ENCODE measurements around the gene CHD8.

CHD8 gene

GRCh38 chr14:21455912-21456667 lies at the start of gene CHD8:
Gene CHD8, minus strand, starts transcription at chr14:21456123. Its CDS starts 24,480 bp downstream, at chr14:21431643.
- DNase-seq (ENCODE audit: low read depth), result peak; percentile 100
- peak within 1 kb of the TSS; percentile 94 for H3K4me3 ChIP-seq (replicated peaks; ENCODE audit: low read depth, low read length)
- TF ChIP-seq CTCF (IDR thresholded peaks at IDR 0.05; ENCODE audit: low read length, missing control alignments), result peak; percentile 50

GRCh38 chr14:21505012-21505553 lies 49.2 kb upstream of the CHD8 start:
- DNase-seq (ENCODE audit: low read depth), result no peak
- H3K4me3 ChIP-seq (replicated peaks; ENCODE audit: low read depth, low read length), result no peak overlapping the region

GRCh38 chr14:21503376-21503775 lies 47.5 kb upstream of the CHD8 start:
- DNase-seq (ENCODE audit: low read depth), result no peak
- no peak overlapping the region for H3K4me3 ChIP-seq (replicated peaks; ENCODE audit: low read depth, low read length)
- TF ChIP-seq CTCF (IDR thresholded peaks at IDR 0.05; ENCODE audit: low read length, missing control alignments), result no peak

More at GRCh38 chr14:21505012-21505553, 49.2 kb upstream of the CHD8 start:
- TF ChIP-seq CTCF (IDR thresholded peaks at IDR 0.05; ENCODE audit: low read length, missing control alignments), result no peak

- no peak for DNase-seq (ENCODE audit: low read depth)
- no peak for TF ChIP-seq CTCF (IDR thresholded peaks at IDR 0.05; ENCODE audit: low read length, missing control alignments)
- H3K4me3 ChIP-seq (replicated peaks; ENCODE audit: low read depth, low read length), result no peak overlapping the region
Observed at GRCh38 chr14:21501568-21501967, 45.6 kb upstream of the CHD8 start.

- peak; percentile 64 for DNase-seq (ENCODE audit: low read depth)
- peak; percentile 49 for TF ChIP-seq CTCF (IDR thresholded peaks at IDR 0.05; ENCODE audit: low read length, missing control alignments)
- H3K4me3 ChIP-seq (replicated peaks; ENCODE audit: low read depth, low read length), result no peak overlapping the region
Observed at GRCh38 chr14:21498540-21499526, 42.9 kb upstream of the CHD8 start.

- TF ChIP-seq CTCF (IDR thresholded peaks at IDR 0.05; ENCODE audit: low read length, missing control alignments), result no peak
- no peak overlapping the region for H3K4me3 ChIP-seq (replicated peaks; ENCODE audit: low read depth, low read length)
- peak; percentile 82 for DNase-seq (ENCODE audit: low read depth)
Observed at GRCh38 chr14:21496453-21496852, 40.5 kb upstream of the CHD8 start.

All from fibroblast of pulmonary artery (primary cell).